Panc1 (cell line): Measurements from ENCODE around the gene TEX54.

Experiments used
- POLR2AphosphoS5 ChIP-seq: IDR thresholded peaks from 2 replicates; pipeline ENCODE4 v1.6.1; 2012; ENCODE audit warnings: mild to moderate bottlenecking, low read depth, low read length, moderate library complexity
- TCF7L2 ChIP-seq: IDR thresholded peaks from 2 replicates; pipeline ENCODE4 v1.6.1; 2011; ENCODE audit warnings: mild to moderate bottlenecking, low read depth, low read length, inconsistent platforms
- TF ChIP-seq, protein P1 (sequence below): fragments of 450-650 bp; IDR thresholded peaks from 2 replicates; pipeline ENCODE4 v1.5.1; 2017; ENCODE audit warnings: mild to moderate bottlenecking

DNA sequence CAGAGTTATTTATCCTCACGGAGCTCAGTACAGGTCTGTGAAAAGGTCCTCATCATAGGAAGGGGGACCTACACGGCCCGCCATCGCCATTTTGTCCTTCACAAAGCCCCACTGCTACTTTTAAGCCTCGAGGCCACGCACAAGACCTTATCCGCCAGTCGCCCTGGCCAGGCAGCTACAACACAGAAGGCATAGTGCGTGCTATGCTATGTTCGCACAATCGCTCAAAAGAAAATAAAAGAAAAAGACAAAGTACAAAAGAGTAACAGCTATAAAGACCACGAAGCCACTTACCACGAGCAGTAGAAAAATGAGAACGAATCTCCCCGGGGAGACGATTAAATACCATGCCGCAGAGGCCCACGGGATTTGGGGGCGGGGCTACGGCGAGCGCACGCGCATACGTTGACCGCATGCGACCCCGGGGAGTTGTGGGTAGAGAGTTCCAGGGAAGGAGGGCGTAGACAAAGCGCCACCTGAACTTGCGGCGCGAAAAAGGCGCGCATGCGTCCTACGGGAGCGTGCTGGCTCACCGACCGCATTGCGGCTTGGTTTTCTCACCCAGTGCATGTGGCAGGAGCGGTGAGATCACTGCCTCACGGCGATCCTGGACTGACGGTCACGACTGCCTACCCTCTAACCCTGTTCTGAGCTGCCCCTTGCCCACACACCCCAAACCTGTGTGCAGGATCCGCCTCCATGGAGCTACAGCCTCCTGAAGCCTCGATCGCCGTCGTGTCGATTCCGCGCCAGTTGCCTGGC, 23.1 kb upstream of the TEX54 start:
- TF ChIP-seq, protein P1, sequence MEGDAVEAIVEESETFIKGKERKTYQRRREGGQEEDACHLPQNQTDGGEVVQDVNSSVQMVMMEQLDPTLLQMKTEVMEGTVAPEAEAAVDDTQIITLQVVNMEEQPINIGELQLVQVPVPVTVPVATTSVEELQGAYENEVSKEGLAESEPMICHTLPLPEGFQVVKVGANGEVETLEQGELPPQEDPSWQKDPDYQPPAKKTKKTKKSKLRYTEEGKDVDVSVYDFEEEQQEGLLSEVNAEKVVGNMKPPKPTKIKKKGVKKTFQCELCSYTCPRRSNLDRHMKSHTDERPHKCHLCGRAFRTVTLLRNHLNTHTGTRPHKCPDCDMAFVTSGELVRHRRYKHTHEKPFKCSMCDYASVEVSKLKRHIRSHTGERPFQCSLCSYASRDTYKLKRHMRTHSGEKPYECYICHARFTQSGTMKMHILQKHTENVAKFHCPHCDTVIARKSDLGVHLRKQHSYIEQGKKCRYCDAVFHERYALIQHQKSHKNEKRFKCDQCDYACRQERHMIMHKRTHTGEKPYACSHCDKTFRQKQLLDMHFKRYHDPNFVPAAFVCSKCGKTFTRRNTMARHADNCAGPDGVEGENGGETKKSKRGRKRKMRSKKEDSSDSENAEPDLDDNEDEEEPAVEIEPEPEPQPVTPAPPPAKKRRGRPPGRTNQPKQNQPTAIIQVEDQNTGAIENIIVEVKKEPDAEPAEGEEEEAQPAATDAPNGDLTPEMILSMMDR: no peak
- peak; percentile 100 for TF ChIP-seq POLR2AphosphoS5
- TF ChIP-seq TCF7L2: peak; percentile 74; the same call in 1 of the 2 replicates
